Stomach (tissue), 4 donors: Measurements from ENCODE around the gene NAALADL2.

Experiments used
- POLR2A ChIP-seq, 4 donors: fragments of 450-650 bp; IDR thresholded peaks; one replicate each; pipeline ENCODE4 v1.6.1; 2016; ENCODE audit warnings: antibody characterized with exemption in 4 of 4, control low read depth in 2 of 4, mild to moderate bottlenecking in 1 of 4, moderate library complexity in 1 of 4
- POLR2AphosphoS5 ChIP-seq, 3 donors: sonication (generic); formaldehyde crosslinking; IDR thresholded peaks; one replicate each; pipeline ENCODE4 v1.6.1; 2016; ENCODE audit warnings: antibody characterized with exemption in 3 of 3
- TF ChIP-seq, protein P1 (sequence below), 7 experiments: fragments of 450-650 bp in 4 of 7; fragments of 200-600 bp in 3 of 7; sonication (generic) in 3 of 7; IDR thresholded peaks; one replicate each; pipeline ENCODE4 v1.5.1; 2016 to 2019; ENCODE audit warnings: antibody characterized with exemption in 7 of 7, control low read depth in 2 of 7, mild to moderate bottlenecking in 1 of 7

- TF ChIP-seq, protein P1, sequence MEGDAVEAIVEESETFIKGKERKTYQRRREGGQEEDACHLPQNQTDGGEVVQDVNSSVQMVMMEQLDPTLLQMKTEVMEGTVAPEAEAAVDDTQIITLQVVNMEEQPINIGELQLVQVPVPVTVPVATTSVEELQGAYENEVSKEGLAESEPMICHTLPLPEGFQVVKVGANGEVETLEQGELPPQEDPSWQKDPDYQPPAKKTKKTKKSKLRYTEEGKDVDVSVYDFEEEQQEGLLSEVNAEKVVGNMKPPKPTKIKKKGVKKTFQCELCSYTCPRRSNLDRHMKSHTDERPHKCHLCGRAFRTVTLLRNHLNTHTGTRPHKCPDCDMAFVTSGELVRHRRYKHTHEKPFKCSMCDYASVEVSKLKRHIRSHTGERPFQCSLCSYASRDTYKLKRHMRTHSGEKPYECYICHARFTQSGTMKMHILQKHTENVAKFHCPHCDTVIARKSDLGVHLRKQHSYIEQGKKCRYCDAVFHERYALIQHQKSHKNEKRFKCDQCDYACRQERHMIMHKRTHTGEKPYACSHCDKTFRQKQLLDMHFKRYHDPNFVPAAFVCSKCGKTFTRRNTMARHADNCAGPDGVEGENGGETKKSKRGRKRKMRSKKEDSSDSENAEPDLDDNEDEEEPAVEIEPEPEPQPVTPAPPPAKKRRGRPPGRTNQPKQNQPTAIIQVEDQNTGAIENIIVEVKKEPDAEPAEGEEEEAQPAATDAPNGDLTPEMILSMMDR (IDR thresholded peaks at IDR 0.05): no peak
- TF ChIP-seq POLR2AphosphoS5 (IDR thresholded peaks at IDR 0.05) (no peak), POLR2A (IDR thresholded peaks at IDR 0.05) (no peak)
Measured at GRCh38 chr3:175398676-175399075, 539.5 kb downstream of the NAALADL2 start.
